Stimulated activated CD8-positive, alpha-beta memory T cell treated with anti-CD3 and anti-CD28 coated beads, Interleukin-2, amount 100 ng/mL, for 1 hour (primary cell): Measurements from ENCODE around the gene CHST11.

Experiments
- DNase-seq, 2 donors: peaks; one replicate each; pipeline ENCODE4 v3.0.0-alpha.2; 2020; ENCODE audit warnings: low read depth in 2 of 2

Gene CHST11

GRCh38 chr12:104720339-104721038 lies 263.7 kb downstream of the CHST11 start:
- DNase-seq, result peak; percentile 24 to 36

GRCh38 chr12:104721039-104721405 lies 264.3 kb downstream of the CHST11 start:
- DNase-seq, result no peak

- DNase-seq, result no peak
Measured at GRCh38 chr12:104721936-104722335, 265.2 kb downstream of the CHST11 start.

- DNase-seq, result no peak
Measured at GRCh38 chr12:104722601-104723534, 266.1 kb downstream of the CHST11 start.

- no peak for DNase-seq
Measured at GRCh38 chr12:104723895-104724294, 267.1 kb downstream of the CHST11 start.

GRCh38 chr12:104724992-104725585 lies 268.3 kb downstream of the CHST11 start:
- no peak for DNase-seq

GRCh38 chr12:104725610-104726009 lies 268.9 kb downstream of the CHST11 start:
- no peak for DNase-seq

- no peak for DNase-seq
Measured at GRCh38 chr12:104727726-104728465, 271.1 kb downstream of the CHST11 start.

- DNase-seq, result no peak
Measured at GRCh38 chr12:104729091-104729490, 272.3 kb downstream of the CHST11 start.

- DNase-seq, result no peak
Measured at GRCh38 chr12:104729610-104730446, 273.1 kb downstream of the CHST11 start.

GRCh38 chr12:104730763-104731162 lies 274.0 kb downstream of the CHST11 start:
- DNase-seq, result no peak

- DNase-seq, result no peak
Measured at GRCh38 chr12:104733717-104734175, 277.0 kb downstream of the CHST11 start.

- no peak for DNase-seq
Measured at GRCh38 chr12:104734541-104735095, 277.9 kb downstream of the CHST11 start.

- DNase-seq, result no peak
Measured at GRCh38 chr12:104735801-104736200, 279.1 kb downstream of the CHST11 start.

GRCh38 chr12:104736307-104736706 lies 279.6 kb downstream of the CHST11 start:
- no peak for DNase-seq

GRCh38 chr12:104737113-104737512 lies 280.4 kb downstream of the CHST11 start:
- DNase-seq, result no peak

GRCh38 chr12:104737791-104738301 lies 281.1 kb downstream of the CHST11 start:
- DNase-seq, result no peak

- no peak for DNase-seq
Measured at GRCh38 chr12:104738331-104738730, 281.6 kb downstream of the CHST11 start.

GRCh38 chr12:104738776-104739642 lies 282.3 kb downstream of the CHST11 start:
- no peak for DNase-seq
